ENCODE results near the gene PLET1.

Gene PLET1

GRCh38 chr11:112225753-112226061 is 35.0 kb downstream of the PLET1 start:
- Histone ChIP-seq H2AFZ (ENCODE audit: low read depth, low read length) (peak overlapping the region; percentile 99), H3K4me2 (ENCODE audit: insufficient read depth, low read length) (peak overlapping the region; percentile 87), H3K9ac (ENCODE audit: low read depth, low read length) (peak overlapping the region; percentile 88), H3K36me3 (ENCODE audit: insufficient read depth, low read length) (peaks cover 21% of the 10 kb centered on the region), H3K4me1 (ENCODE audit: insufficient read depth, low read length) (peaks cover 23% of the 10 kb centered on the region), H3K9me3 (ENCODE audit: insufficient read depth, low read length, severe bottlenecking) (no peaks in the 10 kb centered on the region), H3K27ac (ENCODE audit: low read length) (peak overlapping the region; percentile 97), H3K4me3 (ENCODE audit: low read depth in 1 of 2, low read length in 2 of 2) (peak overlapping the region; percentile 81 to 89), H3K27me3 (ENCODE audit: insufficient read depth, low read length, poor library complexity) (no peaks in the 10 kb centered on the region), H4K20me1 (ENCODE audit: insufficient read depth, low read length) (no peaks in the 10 kb centered on the region), H3K79me2 (ENCODE audit: insufficient read depth, low read length) (peaks cover 40% of the 10 kb centered on the region)
- ATAC-seq (ENCODE audit: insufficient read depth, low read depth): no peak
- TF ChIP-seq EZH2 (IDR thresholded peaks at IDR 0.05; ENCODE audit: borderline replicate concordance, low read depth, low read length, severe bottlenecking) (no peak), CTCF (IDR thresholded peaks at IDR 0.05; ENCODE audit: borderline replicate concordance, extremely low read depth, low read length, poor library complexity, severe bottlenecking) (no peak)
- no peak for DNase-seq

- TF ChIP-seq CTCF (IDR thresholded peaks at IDR 0.05; ENCODE audit: borderline replicate concordance, extremely low read depth, low read length, poor library complexity, severe bottlenecking) (no peak), EZH2 (IDR thresholded peaks at IDR 0.05; ENCODE audit: borderline replicate concordance, low read depth, low read length, severe bottlenecking) (no peak)
- Histone ChIP-seq H3K27me3 (ENCODE audit: insufficient read depth, low read length, poor library complexity) (no peaks in the 10 kb centered on the region), H4K20me1 (ENCODE audit: insufficient read depth, low read length) (no peaks in the 10 kb centered on the region), H3K9ac (ENCODE audit: low read depth, low read length) (no peak overlapping the region), H2AFZ (ENCODE audit: low read depth, low read length) (no peak overlapping the region), H3K36me3 (ENCODE audit: insufficient read depth, low read length) (peaks cover 6% of the 10 kb centered on the region), H3K9me3 (ENCODE audit: insufficient read depth, low read length, severe bottlenecking) (no peaks in the 10 kb centered on the region), H3K27ac (ENCODE audit: low read length) (no peak overlapping the region), H3K4me1 (ENCODE audit: insufficient read depth, low read length) (peaks cover 29% of the 10 kb centered on the region), H3K4me3 (ENCODE audit: low read depth in 1 of 2, low read length in 2 of 2) (no peak overlapping the region), H3K4me2 (ENCODE audit: insufficient read depth, low read length) (no peak overlapping the region), H3K79me2 (ENCODE audit: insufficient read depth, low read length) (peaks cover 28% of the 10 kb centered on the region)
- DNase-seq (no peak), ATAC-seq (ENCODE audit: insufficient read depth, low read depth) (no peak)
Measured at GRCh38 chr11:112223754-112224532, 36.7 kb downstream of the PLET1 start.

GRCh38 chr11:112223121-112223520 is 37.5 kb downstream of the PLET1 start:
- no peaks in the 10 kb centered on the region for H3K27me3 ChIP-seq (ENCODE audit: insufficient read depth, low read length, poor library complexity)
- DNase-seq: no peak

More at GRCh38 chr11:112223121-112223520, 37.5 kb downstream of the PLET1 start:
- no peaks in the 10 kb centered on the region; the same call in 1 of the 2 replicates for H3K36me3 ChIP-seq (ENCODE audit: insufficient read depth, low read length)
- H3K4me2 ChIP-seq (ENCODE audit: insufficient read depth, low read length): no peak overlapping the region
- no peak overlapping the region for H3K9ac ChIP-seq (ENCODE audit: low read depth, low read length)
- H3K4me3 ChIP-seq (ENCODE audit: low read depth in 1 of 2, low read length in 2 of 2): no peak overlapping the region
- H3K79me2 ChIP-seq (ENCODE audit: insufficient read depth, low read length): peaks cover 20% of the 10 kb centered on the region
- H4K20me1 ChIP-seq (ENCODE audit: insufficient read depth, low read length): no peaks in the 10 kb centered on the region
- no peaks in the 10 kb centered on the region for H3K9me3 ChIP-seq (ENCODE audit: insufficient read depth, low read length, severe bottlenecking)
- no peak for TF ChIP-seq EZH2 (IDR thresholded peaks at IDR 0.05; ENCODE audit: borderline replicate concordance, low read depth, low read length, severe bottlenecking)
- no peak for TF ChIP-seq CTCF (IDR thresholded peaks at IDR 0.05; ENCODE audit: borderline replicate concordance, extremely low read depth, low read length, poor library complexity, severe bottlenecking)
- peak overlapping the region; percentile 24; the same call in 1 of the 2 replicates for H2AFZ ChIP-seq (ENCODE audit: low read depth, low read length)
- no peak overlapping the region for H3K27ac ChIP-seq (ENCODE audit: low read length)
- no peak for ATAC-seq (ENCODE audit: insufficient read depth, low read depth)
- peaks cover 26% of the 10 kb centered on the region for H3K4me1 ChIP-seq (ENCODE audit: insufficient read depth, low read length)

Data from DND-41 (cell line).